CD8-positive, alpha-beta memory T cell (primary cell): ENCODE data around the gene RPA1. TPM values are rescaled to one million over a fixed set of nuclear protein-coding genes. Genes with fewer than 3 reads are reported as not detected.
A peak's percentile ranks its signal among the peaks of the same experiment; 100 is the strongest.
"Not testable (repeated sequence)": the region's sequence is repeated elsewhere in the genome, so short reads cannot be mapped to it uniquely, and the experiment has no call there.

Experiments
- CTCF ChIA-PET: fragments of 350-600 bp; sonication (Branson Sonifier 250); formaldehyde crosslinking; loops from one replicate; lab custom pipeline; 2021; ENCODE audit warnings: antibody characterized with exemption; lab: Charles Lee
- POLR2A ChIA-PET: fragments of 350-600 bp; sonication (Branson Sonifier 250); formaldehyde crosslinking; loops from one replicate; lab custom pipeline; 2021; ENCODE audit warnings: antibody characterized with exemption; lab: Charles Lee
- DNase-seq, 5 donors: peaks; one replicate each; pipeline versions ENCODE4 v3.0.0 to v3.0.0-alpha.2; 2020 to 2022; ENCODE audit warnings: mixed read lengths in 1 of 5
- H3K27ac ChIP-seq: one replicate; pipeline ENCODE4 v1.7.0; 2013; ENCODE audit warnings: low read depth, mild to moderate bottlenecking, low read length, moderate library complexity
- H3K27me3 ChIP-seq: 2 replicates; pipeline ENCODE4 v1.7.0; 2013; ENCODE audit warnings: low read length, mild to moderate bottlenecking; ENCODE audit not compliant: insufficient read depth, poor library complexity, severe bottlenecking
- H3K36me3 ChIP-seq: 2 replicates; pipeline ENCODE4 v1.7.0; 2013; ENCODE audit warnings: mild to moderate bottlenecking, low read length, moderate library complexity; ENCODE audit not compliant: insufficient read depth
- H3K4me1 ChIP-seq: 2 replicates; pipeline ENCODE4 v1.7.0; 2013; ENCODE audit warnings: mild to moderate bottlenecking, low read length, moderate library complexity; ENCODE audit not compliant: insufficient read depth
- H3K4me3 ChIP-seq: 2 replicates; pipeline ENCODE4 v1.7.0; 2013; ENCODE audit warnings: mild to moderate bottlenecking, low read length
- H3K9me3 ChIP-seq: 2 replicates; pipeline ENCODE4 v1.7.0; 2013; ENCODE audit warnings: mild to moderate bottlenecking, low read length
- H3K27ac Mint-ChIP-seq, 8 donors: one replicate each; pipeline ENCODE4 v1.8.0; 2020 to 2021; ENCODE audit warnings: mixed read lengths in 8 of 8, mild to moderate bottlenecking in 6 of 8, inconsistent platforms in 3 of 8, moderate library complexity in 3 of 8
- H3K27me3 Mint-ChIP-seq, 2 donors: one replicate each; pipeline ENCODE4 v1.8.0; 2020 to 2021; ENCODE audit warnings: mixed read lengths in 2 of 2, mild to moderate bottlenecking in 1 of 2, moderate library complexity in 1 of 2
- H3K36me3 Mint-ChIP-seq, 3 donors: one replicate each; pipeline ENCODE4 v1.8.0; 2020 to 2021; ENCODE audit warnings: mixed read lengths in 3 of 3, inconsistent platforms in 1 of 3, mild to moderate bottlenecking in 1 of 3
- H3K4me1 Mint-ChIP-seq, 3 donors: one replicate each; pipeline ENCODE4 v1.8.0; 2020 to 2021; ENCODE audit warnings: mixed read lengths in 3 of 3, inconsistent platforms in 1 of 3, mild to moderate bottlenecking in 1 of 3
- H3K4me3 Mint-ChIP-seq, 7 donors: one replicate each; pipeline ENCODE4 v1.8.0; 2020 to 2021; ENCODE audit warnings: mixed read lengths in 7 of 7, mild to moderate bottlenecking in 6 of 7, moderate library complexity in 4 of 7, inconsistent platforms in 2 of 7
- H3K9me3 Mint-ChIP-seq, 5 donors: one replicate each; pipeline ENCODE4 v1.8.0; 2020 to 2022; ENCODE audit warnings: mixed read lengths in 5 of 5, mild to moderate bottlenecking in 3 of 5, moderate library complexity in 2 of 5, inconsistent platforms in 1 of 5
- polyA plus RNA-seq: library from polyadenylated mRNA; unstranded; fragments of 300-500 nt; fragmentation: Illumina TruSeq; gene quantifications from one replicate; pipeline ENCODE4 v1.2.3, GENCODE V29; 2021
- total RNA-seq, 2 experiments: library from RNA; stranded (reverse); gene quantifications; one replicate each; pipeline ENCODE4 v1.2.3, GENCODE V29; 2021

The RPA1 gene
- total and polyA plus RNA-seq, 3 experiments from 2014 or later: 92.3 to 192 (median 168) TPM

GRCh38 chr17:1789936-1790335 is 39.9 kb upstream of the RPA1 start:
- Mint-ChIP-seq H3K4me1 (peaks cover 1 to 13% (median 9%) of the 10 kb centered on the region in 3 donors), H3K4me3 (no peak overlapping the region), H3K27me3 (no peaks in the 10 kb centered on the region), H3K9me3 (no peaks in the 10 kb centered on the region), H3K27ac (no peak overlapping the region), H3K36me3 (peaks cover 0 to 46% (median 5%) of the 10 kb centered on the region in 3 donors)
- Histone ChIP-seq H3K4me3 (no peak overlapping the region), H3K27me3 (no peaks in the 10 kb centered on the region), H3K4me1 (no peaks in the 10 kb centered on the region), H3K9me3 (no peaks in the 10 kb centered on the region), H3K27ac (no peak overlapping the region), H3K36me3 (peaks cover 8% of the 10 kb centered on the region)
- POLR2A ChIA-PET: no interaction called here
- CTCF ChIA-PET: no interaction called here
- DNase-seq: no peak

DNA sequence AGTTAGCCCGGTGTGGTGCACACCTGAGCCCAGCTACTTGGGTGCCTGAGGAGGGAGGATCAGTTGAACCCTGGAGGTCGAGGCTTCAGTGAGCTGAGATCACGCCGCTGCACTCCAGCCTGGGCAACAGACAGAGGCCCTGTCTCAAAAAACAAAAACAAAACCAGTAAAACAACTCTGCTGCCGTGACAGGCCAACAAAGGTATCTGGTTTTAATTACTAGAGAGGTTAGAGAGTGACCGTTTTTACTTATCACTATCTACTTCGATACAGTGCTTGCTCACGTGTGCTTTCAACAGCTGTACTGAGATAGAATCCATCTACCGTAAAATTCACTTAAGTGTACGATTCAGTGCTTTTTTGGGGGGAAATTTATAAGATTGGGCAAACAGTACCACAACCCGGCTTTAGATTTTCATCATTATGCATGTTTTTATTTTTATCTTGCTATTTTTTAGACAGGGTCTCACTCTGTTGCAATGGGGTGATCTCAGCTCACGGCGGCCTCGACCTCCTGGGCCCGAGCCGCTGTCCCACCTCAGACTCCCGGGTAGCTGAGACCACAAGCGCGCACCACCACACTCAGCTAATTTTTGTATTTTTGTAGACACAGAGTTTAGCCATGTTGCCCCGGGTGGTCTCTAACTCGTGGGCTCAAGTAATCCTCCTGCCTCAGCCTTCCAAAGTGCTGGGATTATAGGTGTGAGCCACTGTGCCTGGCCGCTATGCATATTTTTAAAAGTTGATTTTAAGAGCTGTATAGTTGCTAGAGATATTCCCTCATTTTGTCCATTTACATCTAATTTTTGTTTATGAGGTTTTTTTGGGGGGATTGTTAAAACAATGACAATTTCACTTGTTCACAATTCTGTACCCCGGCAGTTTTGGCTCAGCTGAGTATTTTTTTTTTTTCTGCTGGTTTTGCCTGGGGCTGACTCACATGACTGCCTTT is 37.0 kb upstream of the RPA1 start:
- Mint-ChIP-seq H3K4me3 (no peak overlapping the region), H3K36me3 (peaks cover 0 to 36% (median 2%) of the 10 kb centered on the region in 3 donors), H3K27ac (peak overlapping the region in 2 of 8 donors; percentile 11 to 54), H3K27me3 (no peaks in the 10 kb centered on the region), H3K9me3 (no peaks in the 10 kb centered on the region), H3K4me1 (peaks cover 11 to 26% (median 13%) of the 10 kb centered on the region in 3 donors)
- H3K9me3 ChIP-seq: no peaks in the 10 kb centered on the region
- CTCF ChIA-PET: interaction anchor here (1.2 kb wide), 1 partner anchor 9 kb away, joined by 5 read pairs; no protein-coding TSS in a partner anchor
- DNase-seq: no peak
- no peaks in the 10 kb centered on the region for H3K27me3 ChIP-seq
- no peaks in the 10 kb centered on the region for H3K36me3 ChIP-seq
- H3K27ac ChIP-seq: no peak overlapping the region
- H3K4me1 ChIP-seq: no peaks in the 10 kb centered on the region
- H3K4me3 ChIP-seq: no peak overlapping the region
- POLR2A ChIA-PET: no interaction called here

DNA sequence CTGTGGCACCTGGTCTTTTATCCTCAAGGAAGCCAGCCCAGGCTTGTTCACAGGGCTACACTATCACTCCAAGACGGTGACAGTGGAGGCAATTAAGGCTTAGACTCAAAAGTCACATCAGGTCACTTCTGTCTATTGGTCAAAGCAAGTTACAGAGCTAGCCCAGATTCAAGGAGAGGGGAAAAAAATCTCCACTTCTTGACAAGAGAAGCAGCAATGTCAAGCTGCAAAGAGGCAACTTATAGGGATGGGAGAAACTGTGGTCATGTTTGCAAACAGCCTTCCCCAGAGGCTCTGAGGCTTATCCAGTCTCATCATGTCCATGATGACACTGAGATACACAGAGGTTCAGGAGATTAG is 36.4 kb upstream of the RPA1 start:
- no peak for DNase-seq
- no peaks in the 10 kb centered on the region for H3K36me3 ChIP-seq
- Mint-ChIP-seq H3K4me3 (no peak overlapping the region), H3K27me3 (no peaks in the 10 kb centered on the region), H3K27ac (peak overlapping the region in 3 of 8 donors; percentile 11 to 54 (median 40)), H3K4me1 (peaks cover 11 to 26% (median 13%) of the 10 kb centered on the region in 3 donors), H3K36me3 (peaks cover 0 to 39% (median 2%) of the 10 kb centered on the region in 3 donors), H3K9me3 (no peaks in the 10 kb centered on the region)
- CTCF ChIA-PET: interaction anchor here (1.2 kb wide), 1 partner anchor 10 kb away, joined by 5 read pairs; no protein-coding TSS in a partner anchor
- no peak overlapping the region for H3K4me3 ChIP-seq
- no peaks in the 10 kb centered on the region for H3K4me1 ChIP-seq
- H3K9me3 ChIP-seq: no peaks in the 10 kb centered on the region
- H3K27me3 ChIP-seq: no peaks in the 10 kb centered on the region
- H3K27ac ChIP-seq: no peak overlapping the region
- POLR2A ChIA-PET: no interaction called here

DNA sequence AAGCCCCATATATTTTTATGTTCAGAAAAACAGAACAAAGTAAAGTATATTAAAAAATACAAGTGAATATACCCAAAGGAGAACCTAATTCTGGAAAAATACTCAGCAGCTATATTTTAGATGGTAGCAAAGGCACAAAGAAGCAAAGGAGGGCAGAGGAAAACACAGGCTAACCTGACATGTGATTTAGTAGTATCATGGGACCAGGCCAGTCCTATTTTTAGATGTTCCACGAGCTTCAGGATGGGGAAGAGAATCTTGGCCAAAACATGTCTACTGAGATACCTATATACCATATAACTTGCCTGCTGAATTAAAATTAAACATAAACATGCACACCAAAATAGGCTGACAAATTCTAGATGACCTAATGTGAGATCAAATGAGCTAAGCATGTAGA is 33.0 kb upstream of the RPA1 start:
- Histone ChIP-seq H3K27me3 (no peaks in the 10 kb centered on the region), H3K4me3 (no peak overlapping the region), H3K27ac (no peak overlapping the region), H3K36me3 (peaks cover 14% of the 10 kb centered on the region), H3K4me1 (no peaks in the 10 kb centered on the region), H3K9me3 (no peaks in the 10 kb centered on the region)
- DNase-seq: no peak
- CTCF ChIA-PET: interaction anchor here (0.7 to 0.8 kb wide), 2 partner anchors 38 to 77 kb away, joined by 3 read pairs; no protein-coding TSS in a partner anchor
- Mint-ChIP-seq H3K9me3 (no peaks in the 10 kb centered on the region), H3K27me3 (no peaks in the 10 kb centered on the region), H3K4me1 (peaks cover 9 to 21% (median 10%) of the 10 kb centered on the region in 3 donors), H3K27ac (peak overlapping the region in 1 of 8 donors; percentile 70), H3K4me3 (no peak overlapping the region), H3K36me3 (peaks cover 0 to 48% (median 2%) of the 10 kb centered on the region in 3 donors)
- POLR2A ChIA-PET: no interaction called here

DNA sequence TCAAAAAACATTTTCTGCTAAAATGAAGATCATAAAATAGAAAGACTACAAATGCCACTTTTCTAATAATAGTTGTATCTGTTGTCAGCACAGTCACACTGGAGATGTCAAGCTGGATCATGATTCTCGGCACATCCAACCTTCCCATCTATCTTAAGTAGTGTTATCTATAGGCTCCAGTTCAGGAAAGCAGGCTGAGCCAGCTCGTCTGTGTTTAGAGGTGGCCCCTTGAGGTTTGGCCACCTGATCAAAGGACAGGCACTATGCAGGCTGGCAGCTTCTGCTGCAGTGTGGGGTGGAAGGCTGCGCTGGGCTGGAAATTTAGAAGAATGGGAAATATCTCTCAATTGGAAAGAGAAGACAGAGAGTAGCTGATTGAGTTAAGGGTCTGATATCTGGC is 32.5 kb upstream of the RPA1 start:
- Histone ChIP-seq H3K27me3 (no peaks in the 10 kb centered on the region), H3K4me3 (no peak overlapping the region), H3K4me1 (no peaks in the 10 kb centered on the region), H3K9me3 (no peaks in the 10 kb centered on the region), H3K36me3 (peaks cover 18% of the 10 kb centered on the region), H3K27ac (no peak overlapping the region)
- ChIA-PET POLR2A (no interaction called here), CTCF (interaction anchor here (0.8 kb wide), 1 partner anchor 77 kb away, joined by 3 read pairs; no protein-coding TSS in a partner anchor)
- no peak for DNase-seq
- Mint-ChIP-seq H3K9me3 (no peaks in the 10 kb centered on the region), H3K4me3 (no peak overlapping the region), H3K27ac (peak overlapping the region in 4 of 8 donors; percentile 44 to 84 (median 74)), H3K36me3 (peaks cover 0 to 51% (median 3%) of the 10 kb centered on the region in 3 donors), H3K27me3 (no peaks in the 10 kb centered on the region), H3K4me1 (peaks cover 9 to 21% (median 10%) of the 10 kb centered on the region in 3 donors)

DNA sequence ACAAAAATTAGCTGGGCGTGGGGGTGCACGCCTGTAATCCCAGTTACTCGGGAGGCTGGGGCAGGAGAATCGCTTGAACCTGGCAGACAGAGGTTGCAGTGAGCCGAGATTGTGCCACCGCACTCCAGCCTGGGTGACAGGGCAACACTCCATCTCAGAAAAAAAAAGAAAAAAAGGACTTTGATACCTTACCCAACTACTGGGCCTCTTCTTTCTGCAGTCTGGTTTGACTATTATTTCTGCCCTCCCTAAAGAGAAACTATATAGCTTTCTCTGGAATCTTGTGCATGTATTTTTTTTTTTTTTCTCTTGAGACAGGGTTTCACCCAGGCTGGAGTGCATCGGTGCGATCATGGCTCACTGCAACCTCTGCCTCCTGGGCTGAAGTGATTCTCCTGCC is 32.0 kb upstream of the RPA1 start:
- peaks cover 19% of the 10 kb centered on the region for H3K36me3 ChIP-seq
- H3K4me3 Mint-ChIP-seq, CTCF ChIA-PET, H3K27ac Mint-ChIP-seq, H3K27ac ChIP-seq, H3K9me3 Mint-ChIP-seq, H3K4me3 ChIP-seq, DNase-seq, H3K27me3 Mint-ChIP-seq, H3K27me3 ChIP-seq, H3K9me3 ChIP-seq, H3K4me1 ChIP-seq, POLR2A ChIA-PET: not testable (repeated sequence)
- Mint-ChIP-seq H3K36me3 (peaks cover 0 to 49% (median 3%) of the 10 kb centered on the region in 3 donors), H3K4me1 (peaks cover 9 to 21% (median 10%) of the 10 kb centered on the region in 3 donors)

DNA sequence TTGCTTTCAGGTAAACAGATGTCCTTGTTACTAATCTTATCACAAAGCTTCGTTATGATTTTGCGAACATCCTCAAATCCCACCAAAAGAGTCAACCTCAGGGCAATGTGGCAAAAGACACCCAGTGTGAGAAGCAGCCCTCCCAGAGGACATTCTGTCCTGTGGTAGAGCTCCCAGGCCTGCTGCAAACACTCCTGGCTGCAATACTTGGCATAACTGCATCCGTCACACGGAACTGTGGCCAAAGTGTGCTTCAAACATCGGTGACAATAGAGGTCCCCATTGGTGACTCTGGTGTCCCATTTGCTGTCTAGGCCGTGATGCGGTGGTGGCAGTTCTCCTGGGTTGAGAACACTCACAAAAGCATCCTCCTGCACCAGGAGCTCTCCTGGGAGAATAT is 29.6 kb upstream of the RPA1 start:
- POLR2A ChIA-PET: no interaction called here
- no peak for DNase-seq
- no peaks in the 10 kb centered on the region for H3K9me3 Mint-ChIP-seq
- H3K9me3 ChIP-seq: no peaks in the 10 kb centered on the region
- peaks cover 0 to 55% (median 9%) of the 10 kb centered on the region in 3 donors for H3K36me3 Mint-ChIP-seq
- H3K36me3 ChIP-seq: peaks cover 19% of the 10 kb centered on the region
- peaks cover 4 to 10% (median 9%) of the 10 kb centered on the region in 3 donors for H3K4me1 Mint-ChIP-seq
- H3K4me3 ChIP-seq: no peak overlapping the region
- H3K4me3 Mint-ChIP-seq: no peak overlapping the region
- H3K27ac ChIP-seq: no peak overlapping the region
- no peaks in the 10 kb centered on the region for H3K27me3 Mint-ChIP-seq
- H3K27ac Mint-ChIP-seq: peak overlapping the region in 1 of 8 donors; percentile 29
- H3K4me1 ChIP-seq: no peaks in the 10 kb centered on the region
- CTCF ChIA-PET: no interaction called here
- H3K27me3 ChIP-seq: no peaks in the 10 kb centered on the region

DNA sequence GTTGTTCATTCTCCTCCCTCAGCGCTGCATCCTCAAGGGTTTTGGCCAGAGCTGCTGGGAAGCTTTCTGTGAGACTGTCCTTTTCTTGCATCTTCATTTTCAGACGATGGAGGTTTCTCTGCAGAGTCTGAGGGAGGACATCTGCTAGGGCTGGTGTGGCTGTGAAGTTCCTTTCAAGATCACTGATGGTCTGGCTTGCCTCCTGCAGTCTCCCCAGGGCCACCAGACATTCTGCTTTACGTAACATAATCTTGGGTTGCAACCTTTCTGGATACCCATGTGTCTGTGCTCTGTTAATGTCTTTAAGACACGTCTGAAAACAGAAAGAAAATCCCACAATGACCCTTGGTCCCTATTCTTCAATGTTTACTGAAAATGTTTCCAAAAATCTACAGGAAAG is 29.1 kb upstream of the RPA1 start:
- DNase-seq: no peak
- POLR2A ChIA-PET: no interaction called here
- Mint-ChIP-seq H3K9me3 (no peaks in the 10 kb centered on the region), H3K36me3 (peaks cover 0 to 56% (median 9%) of the 10 kb centered on the region in 3 donors), H3K27ac (peak overlapping the region in 1 of 8 donors; percentile 70), H3K27me3 (no peaks in the 10 kb centered on the region), H3K4me1 (peaks cover 4 to 8% (median 8%) of the 10 kb centered on the region in 3 donors), H3K4me3 (no peak overlapping the region)
- Histone ChIP-seq H3K36me3 (peaks cover 19% of the 10 kb centered on the region), H3K4me3 (no peak overlapping the region), H3K4me1 (no peaks in the 10 kb centered on the region), H3K27me3 (no peaks in the 10 kb centered on the region), H3K27ac (no peak overlapping the region), H3K9me3 (no peaks in the 10 kb centered on the region)
- CTCF ChIA-PET: no interaction called here
